CD4-positive, alpha-beta T cell treated with Interleukin-4 for 1 hour (primary cell): ENCODE results near the gene MARS1.

ENCODE experiments used
- DNase-seq, 2 donors: peaks; one replicate each; pipeline ENCODE4 v3.0.0-alpha.2; 2020 to 2022

The MARS1 gene

DNA sequence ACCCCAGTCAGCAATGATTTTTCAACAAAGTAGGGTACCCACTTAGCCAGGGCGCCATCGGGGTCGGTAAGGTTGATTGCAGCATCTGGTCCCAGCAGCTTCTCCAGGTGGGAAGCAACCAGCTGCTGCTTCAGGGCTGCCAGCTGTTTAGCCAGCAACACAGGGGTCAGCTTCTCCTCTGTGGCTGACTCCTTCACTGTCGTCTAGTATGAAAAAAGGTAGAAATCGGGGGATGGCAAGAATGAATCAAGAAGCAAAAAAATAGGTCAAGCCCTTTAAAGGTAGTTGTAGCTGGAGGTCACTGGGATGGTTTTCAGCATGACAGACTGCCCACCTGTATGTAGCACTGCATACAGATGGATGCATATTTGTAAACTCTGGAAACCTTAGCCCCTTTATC lies 46.4 kb downstream of the MARS1 start:
- no peak for DNase-seq

DNA sequence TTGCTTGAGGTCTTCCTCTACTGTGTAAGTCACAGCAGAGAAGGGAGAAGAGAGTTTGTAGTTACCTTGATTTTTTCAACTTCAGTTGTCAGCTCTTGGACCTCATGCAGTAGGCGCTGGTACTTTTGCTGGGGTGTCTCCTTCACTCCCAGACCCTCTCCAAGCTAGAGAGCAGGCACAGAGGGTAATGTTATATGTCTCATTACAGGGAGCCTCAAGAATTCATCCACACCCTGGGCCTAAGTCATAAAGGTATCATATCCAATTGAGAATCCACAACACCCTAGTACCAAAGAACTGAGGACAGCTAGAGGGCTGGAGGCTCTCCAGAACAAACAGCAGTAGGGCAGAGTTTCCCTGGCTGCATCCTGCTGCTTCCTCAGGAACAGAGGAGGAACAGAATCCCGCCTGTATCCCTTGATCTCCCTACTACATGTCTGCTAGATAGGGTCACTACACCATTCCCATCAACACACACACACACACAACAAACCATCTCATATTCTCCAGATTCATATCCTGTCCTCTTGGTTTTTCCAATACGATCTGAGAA lies 47.2 kb downstream of the MARS1 start:
- no peak for DNase-seq

DNA sequence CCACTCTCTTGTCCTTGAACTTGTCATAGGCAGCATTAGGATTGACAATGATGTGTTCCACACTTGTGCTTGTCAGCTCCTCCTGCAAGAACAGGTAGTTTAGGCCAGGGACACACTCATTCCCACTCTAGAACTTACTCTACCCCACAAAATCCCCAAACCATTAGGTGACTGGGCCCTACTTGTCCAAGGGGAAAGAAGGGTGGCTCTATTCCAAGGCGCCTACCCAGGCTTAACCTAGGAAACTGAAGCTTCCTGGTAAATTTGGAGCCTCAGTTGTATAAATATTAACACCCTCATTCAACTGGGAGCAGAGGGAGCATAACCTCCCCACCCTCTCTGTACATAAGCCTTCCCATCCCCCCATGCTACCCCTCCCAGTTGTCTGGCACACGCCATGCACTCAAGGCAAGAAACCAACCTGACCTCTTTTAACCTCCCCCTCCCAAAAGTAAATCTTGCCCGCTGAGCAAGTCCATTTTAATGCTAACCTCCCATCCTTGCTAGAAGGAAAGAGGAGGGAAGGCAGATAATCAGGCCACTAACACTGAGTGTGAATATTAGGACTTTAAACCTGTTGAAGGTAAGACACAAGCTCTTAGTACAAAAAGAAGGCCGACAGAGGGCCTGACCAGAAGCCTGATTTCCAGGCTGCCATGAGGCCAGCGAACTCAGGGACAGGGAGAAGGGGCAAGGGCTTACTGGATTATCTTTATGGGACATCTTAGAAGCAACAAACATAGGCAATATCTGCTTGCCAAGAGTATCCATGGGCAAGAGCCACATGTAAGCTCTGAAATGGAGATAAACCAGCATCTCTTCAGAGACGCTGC lies 48.1 kb downstream of the MARS1 start:
- no peak for DNase-seq

DNA sequence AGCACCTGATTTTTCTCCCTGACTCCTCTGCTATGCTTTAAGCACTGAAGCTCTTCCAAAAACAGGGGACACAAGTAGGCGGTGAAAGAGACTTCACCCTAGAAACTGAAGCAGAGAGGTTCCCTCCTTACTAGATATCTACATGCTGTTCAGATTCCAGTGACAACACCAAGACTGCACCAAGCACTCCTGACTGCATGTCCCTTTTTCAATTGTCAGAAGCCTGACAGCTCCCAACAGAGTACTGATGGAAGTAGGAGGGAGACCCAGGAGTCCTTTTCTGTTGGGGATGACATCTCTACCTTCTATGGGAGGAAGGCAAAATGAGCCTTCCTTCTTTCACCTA lies 48.7 kb downstream of the MARS1 start:
- no peak for DNase-seq

DNA sequence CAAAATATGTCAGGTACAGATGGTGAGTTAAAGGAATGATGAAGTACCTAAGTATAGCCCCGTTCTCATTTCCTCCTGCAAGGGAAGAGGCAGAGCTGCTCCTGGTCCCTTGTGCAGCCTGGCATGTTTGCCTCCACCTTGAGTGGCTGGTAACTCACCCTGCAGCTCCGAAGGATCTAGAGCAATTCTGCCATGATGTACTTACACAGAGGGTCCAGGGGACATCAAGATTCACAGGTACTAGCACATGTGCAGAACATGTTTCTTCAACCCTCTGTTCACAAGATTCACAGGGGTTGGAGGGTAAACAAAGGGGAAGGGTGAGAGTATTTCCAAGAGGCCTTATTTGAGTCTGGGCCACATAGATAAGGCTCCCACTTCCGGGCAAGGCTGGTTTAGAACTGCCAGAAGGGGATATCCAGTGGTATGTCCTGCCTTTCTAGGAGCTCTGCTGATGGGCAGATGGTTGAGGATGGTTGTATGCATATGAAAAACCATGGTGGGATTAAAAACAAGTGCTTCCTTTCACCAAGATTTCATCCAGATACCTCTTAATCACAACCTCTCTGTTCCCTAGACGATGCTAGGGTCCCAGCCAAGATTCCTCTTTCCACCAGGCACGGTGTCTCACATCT lies 51.4 kb downstream of the MARS1 start:
- no peak for DNase-seq

DNA sequence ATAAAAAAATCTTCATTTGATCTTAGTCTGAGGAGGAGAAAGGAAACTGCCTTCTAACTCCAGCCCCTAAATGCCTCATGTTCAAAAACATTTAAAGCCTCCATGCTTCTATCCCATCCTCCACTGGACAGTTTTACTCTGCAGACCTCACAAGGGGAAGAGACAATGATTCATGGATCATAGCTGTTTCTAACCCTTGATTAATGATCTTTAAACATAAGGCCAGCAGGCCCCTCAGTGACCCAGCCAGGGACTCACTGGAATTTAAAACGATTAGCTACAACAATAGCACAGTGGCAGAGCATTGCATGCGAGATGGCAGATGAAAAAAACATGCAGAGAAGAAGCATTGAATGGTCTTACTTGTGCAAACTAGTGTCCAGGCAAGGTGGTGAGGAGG lies 53.1 kb downstream of the MARS1 start:
- DNase-seq, result no peak

DNA sequence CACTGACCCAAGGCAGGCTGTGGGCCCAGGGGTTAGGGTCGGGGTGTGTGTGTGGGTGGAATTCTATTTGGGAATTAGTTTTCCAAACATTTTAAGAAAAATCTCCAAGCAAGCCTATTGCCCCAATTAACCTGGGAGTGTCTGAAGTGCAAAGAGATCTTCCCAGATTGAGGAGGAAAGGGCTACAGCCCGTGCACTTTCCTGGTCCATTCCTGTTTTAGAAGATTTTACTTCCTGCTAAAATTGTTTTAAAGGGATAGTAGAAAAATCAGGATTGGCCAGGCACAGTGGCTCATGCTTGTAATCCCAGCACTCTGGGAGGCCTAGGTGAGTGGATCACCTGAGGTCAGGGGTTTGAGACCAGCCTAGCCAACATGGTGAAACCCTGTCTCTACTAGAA lies 53.8 kb downstream of the MARS1 start:
- no peak for DNase-seq

DNA sequence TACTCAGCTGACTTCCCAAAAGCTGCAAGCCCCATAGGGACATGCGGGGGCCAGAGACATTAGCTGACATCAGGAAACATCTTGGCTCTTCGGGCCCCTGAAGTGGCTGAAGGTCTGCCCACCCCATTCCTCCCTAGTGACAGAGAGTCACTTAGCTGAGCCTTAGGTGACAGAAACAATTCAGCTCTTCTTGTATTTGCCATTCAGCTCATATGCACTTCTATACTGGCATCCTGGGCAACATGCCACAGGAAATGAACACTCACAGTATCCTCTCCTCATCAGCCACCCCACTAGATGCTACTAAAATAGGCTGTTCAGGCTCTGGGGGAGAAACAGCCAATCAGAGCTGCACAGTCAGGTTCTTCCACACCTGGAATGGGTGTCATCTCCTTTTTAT lies 55.7 kb downstream of the MARS1 start:
- no peak for DNase-seq

DNA sequence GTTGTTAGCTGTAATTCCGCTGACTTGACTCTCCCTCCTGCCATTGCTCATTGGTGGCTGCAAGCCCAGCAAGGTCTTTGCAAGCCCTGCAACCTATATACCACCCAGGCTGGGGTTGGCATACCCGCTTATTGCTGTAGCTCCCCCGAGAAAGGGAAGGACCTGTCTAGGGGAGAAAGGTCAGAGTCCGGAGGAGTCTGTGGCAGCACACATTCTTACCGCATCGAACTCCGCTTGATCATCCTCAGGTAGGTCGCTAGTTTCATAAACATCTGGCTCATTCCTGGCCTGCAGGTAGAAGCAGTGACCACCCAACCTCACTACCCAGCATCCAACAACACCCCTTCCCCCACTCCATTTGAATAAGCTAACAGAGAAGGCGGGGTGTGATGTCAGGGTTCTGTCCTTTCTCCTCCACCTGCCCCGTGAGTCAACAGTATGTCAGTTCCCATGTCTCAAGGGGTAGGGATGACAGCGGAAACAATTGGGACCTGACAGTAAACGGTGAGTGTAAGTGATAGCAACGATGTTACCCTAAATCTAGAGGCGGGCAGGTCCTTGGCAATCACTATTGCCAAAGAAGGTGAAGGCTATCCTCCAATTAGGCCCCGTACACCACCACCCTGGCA lies 58.1 kb downstream of the MARS1 start:
- DNase-seq, result no peak

DNA sequence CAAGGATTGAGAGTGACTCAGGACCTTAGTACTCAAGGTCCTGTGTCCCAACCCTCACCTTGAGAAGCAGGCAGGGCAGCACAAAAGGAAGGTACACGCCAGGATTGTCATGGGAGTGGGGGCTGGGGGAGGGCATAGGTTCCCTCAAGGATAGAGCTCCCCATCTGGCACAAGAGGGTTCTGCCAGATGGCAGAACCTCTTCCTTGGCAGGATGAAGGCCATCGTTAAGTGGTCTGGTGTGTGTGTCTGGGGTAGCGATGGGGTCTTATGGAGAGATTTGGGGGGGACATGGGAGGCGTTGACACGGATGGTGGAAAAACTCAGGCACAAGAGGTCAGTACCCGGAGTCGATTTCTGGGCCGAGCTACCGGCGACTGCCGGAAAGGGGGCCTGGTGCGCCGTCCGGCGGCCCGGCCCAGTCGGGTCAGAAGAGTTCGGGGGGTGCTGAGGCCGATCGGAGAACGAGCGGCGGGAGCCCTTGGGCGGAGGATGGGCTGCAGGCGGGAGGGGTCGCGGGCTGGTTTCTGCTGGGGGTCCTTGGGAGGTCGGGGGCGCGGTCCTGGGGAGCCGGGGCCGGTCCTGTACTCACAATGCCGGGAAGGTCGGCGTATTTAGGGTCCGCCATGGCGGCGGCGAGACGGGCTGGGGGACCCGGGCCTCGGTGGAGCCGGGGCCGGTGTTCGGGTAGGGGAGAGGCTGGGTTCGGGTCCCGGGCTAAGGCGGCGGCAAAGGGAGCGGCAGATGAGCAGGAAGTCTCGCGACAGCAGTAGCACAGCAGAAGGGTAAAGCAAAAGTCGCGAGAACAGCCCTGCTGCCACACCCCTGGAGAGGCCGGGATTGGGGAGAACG lies 58.8 kb downstream of the MARS1 start, which contains the start of gene DCTN2:
Gene DCTN2, minus strand, starts transcription at position 755 of the 850 bp plus-strand sequence. Its CDS starts 129 bp downstream, at position 626.
- DNase-seq, result peak; percentile 97

DNA sequence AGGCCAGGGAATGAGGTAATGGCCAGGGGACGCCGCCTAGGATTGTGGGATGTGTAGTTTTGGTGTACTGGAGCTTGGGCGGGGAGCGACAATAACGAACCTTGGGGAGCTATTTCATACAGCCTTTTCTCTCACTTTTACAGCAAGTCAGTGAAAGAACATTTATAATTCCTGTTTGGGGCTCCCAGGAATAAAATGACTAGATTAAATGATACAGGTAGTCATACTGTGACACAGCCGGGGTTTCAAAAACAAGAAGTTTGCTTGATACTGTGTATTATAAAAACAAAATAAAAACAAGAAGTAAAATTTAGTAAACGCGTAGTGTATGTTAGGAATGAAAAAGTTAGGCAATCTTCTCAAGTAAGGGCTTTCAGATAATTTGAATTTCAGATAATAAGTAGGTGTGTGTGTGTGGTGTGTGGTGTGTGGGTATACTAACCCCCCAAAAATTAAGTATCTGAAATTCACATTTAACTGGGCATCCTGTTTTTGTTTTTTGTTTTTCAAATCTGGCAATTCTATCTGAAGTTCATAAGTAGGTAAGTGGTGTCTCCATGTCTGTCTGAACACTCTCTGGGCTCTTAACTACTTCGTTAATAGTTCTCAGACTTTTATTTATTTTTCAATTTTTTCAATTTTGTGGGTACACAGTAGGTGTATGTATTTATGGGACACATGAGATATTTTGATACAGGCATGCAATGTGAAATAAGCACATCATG lies 59.6 kb downstream of the MARS1 start:
- no peak for DNase-seq

DNA sequence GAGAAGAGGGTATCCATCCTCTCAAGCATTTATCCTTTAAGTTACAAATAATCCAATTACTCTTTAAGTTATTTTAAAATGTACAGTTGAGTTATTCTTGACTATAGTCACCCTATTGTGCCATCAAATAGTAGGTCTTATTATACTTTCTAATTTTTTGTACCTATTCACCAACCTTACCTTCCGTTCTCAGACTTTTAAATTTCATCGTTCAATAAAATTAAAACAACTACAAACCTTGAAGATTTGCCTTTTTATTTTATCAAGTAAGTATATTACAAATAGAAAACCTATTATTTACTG lies 60.1 kb downstream of the MARS1 start:
- DNase-seq, result no peak

DNA sequence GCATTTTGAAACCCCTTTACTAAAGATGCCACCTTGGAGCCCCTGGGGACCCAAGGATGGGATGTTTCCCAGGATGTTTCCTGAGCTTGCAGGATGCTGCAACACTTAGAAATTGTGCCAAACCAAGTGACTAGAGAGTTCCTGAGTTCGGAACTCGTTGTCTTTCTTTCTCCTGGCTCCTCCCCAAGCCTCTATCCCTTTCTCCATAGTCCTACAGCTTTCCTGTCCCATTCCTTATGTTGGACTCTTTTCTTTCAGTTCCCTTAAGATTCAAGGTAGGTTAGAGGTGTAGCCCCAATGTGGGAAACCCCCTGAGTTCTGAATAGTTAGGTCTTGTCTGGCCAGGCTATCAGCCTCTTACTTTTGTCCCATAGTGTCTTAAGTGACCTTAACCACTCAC lies 60.6 kb downstream of the MARS1 start:
- DNase-seq, result no peak

DNA sequence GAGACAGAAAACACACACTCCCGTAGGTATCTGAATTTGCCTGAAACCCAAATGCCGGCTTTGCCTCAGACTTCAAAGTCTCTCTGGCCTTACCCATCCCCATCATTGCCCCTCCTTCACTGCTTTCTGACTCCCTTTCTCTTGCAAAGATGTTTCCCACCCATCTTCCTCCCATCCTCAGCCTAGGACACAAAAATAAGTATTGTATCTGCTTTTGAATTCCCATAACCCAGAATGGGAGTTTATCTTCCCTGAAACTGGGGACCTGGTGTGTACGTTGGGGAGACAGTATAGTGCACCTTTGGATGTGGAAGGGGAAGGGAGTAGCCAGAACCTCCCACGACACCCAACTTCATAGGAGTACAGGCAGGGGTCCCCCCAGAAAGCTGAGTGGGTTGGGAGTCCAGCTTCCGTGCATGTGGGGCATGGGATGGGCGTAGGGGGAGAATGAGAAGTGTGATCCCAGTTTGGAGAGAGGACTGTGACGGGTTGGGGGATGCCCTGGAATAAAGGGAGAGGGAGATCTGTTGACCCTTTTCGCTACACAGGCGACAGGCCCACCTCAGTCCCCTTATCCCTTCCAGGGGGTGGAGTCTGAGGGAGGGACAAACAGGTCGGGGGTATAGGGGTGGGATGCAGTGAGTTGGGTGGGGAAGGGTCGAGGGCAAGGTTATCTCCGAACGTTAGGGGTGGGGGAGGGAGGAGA lies 61.5 kb downstream of the MARS1 start:
- DNase-seq, result no peak

DNA sequence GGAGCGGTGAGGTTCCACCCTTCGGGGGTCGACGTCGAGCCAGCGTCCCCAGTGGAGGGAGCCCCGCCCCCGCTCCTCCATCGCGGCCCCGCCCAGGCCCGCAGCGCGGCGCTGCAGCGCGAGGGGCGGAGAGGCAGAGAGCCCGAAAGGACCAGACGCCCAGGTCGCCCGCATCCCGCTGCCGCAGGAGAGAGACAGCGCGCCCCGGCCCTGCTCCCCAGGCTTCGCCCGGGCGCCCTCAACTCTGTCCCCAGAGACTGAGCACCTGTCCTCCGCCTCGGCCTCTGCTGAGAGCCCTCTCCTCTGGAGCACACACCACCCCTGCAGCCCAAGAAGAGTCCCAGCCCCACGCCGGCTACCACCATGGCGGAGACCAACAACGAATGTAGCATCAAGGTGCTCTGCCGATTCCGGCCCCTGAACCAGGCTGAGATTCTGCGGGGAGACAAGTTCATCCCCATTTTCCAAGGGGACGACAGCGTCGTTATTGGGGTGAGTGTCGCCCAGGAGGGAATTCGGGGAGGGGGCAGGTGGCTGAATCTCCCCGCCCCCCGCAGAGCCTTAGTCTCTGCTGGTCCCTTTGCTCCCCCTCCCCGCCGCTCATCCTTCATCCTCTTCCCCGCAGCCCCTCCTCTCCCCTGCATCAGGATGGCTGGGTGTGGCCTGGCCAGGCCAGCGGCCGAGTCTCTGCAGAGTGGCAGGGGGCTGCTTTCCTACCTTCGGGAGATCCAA lies 62.2 kb downstream of the MARS1 start, which contains the start of gene KIF5A:
Gene KIF5A, plus strand, starts transcription at position 136 of the 732 bp plus-strand sequence. Its CDS starts 228 bp downstream, at position 364.
- DNase-seq, result peak; percentile 41 to 56

DNA sequence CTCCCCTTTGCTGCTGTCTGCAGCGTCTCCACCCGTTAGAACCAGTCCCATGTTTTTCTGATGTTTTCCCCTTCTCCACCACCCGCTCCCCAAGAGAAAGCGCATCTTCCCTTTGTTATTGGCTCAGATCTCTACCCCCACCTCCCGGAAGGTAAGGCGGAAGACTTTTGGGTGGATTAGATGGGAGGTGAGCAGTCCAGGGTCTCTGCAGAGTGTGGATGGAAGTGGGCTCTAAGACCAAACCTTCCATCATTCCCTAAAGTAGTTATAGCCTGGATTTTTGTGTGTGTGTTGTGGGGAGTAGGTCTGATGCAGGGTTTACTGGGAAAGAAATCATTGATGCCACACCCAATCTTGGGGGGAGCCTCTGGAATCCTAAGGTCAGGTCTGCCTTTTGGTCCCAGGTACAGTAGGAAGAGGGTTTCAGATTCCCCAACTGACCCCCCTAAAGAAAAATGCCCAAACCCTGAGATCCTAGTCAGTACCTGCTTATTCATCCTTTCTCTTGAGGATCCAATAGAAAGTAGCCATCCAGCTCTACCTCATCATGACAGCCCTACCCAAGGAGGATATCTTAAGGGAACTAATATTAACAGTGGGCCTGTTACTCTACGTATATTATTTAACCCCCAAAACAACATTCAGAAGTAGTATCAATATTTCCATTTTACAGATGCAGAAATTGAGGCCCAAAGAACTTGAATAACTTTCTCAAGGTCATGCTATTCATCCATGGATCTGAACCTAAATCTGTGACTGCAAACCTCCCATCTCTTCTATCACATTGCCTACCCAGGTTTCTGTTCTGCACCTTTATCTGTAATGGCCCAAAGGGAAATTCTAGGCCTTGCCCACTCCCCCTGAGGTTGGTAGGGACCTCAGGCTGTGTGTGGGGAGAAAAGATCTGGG lies 63.0 kb downstream of the MARS1 start:
- DNase-seq, result no peak

DNA sequence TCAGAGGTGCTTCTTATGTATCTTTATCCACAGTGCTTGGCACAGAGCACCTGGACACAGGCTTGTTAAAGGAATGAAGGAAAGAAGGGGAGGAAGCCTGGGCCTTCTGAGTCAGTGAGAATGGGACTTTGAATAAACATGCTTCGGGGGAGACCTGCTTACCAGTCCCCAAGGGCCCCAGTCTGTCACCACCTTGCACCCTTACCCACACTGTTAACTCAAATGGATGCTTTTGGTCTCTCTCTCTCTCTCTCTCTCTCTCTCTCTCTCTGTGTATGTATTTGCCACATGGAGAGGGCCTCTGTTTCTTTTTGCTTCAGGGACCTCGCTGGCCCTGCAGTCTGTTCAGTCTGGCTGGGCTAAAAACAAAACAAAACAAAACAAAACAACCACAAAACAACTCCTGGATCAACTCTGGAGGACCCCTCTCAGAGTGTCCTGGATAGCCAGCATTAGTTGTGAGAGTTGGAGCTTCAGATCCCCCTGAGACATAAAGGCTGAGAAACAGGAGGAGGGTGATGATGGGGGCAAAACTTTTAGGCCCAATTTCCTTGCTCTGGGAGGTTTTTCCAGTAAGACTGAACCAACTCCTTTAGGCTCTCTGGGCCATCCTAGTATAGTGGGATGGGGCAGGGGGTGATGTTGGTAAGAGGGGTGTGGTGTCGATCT lies 63.9 kb downstream of the MARS1 start:
- no peak for DNase-seq

DNA sequence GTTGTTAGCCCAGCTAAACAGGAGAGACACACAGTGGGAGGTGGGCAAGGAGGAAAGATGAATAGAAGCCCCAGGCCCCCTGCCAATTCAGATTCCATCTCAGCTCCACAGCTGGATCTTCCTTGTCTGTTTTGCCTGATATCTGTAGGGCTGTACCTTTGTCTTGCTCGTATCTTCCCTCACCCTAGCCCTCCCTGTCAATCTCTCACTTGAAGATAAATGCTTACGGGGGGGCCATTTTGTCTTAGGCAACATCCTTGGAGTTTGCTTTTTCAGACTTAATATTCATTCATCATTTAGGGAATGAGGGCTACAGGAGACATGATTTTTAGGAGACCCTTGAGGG lies 64.4 kb downstream of the MARS1 start:
- no peak for DNase-seq

DNA sequence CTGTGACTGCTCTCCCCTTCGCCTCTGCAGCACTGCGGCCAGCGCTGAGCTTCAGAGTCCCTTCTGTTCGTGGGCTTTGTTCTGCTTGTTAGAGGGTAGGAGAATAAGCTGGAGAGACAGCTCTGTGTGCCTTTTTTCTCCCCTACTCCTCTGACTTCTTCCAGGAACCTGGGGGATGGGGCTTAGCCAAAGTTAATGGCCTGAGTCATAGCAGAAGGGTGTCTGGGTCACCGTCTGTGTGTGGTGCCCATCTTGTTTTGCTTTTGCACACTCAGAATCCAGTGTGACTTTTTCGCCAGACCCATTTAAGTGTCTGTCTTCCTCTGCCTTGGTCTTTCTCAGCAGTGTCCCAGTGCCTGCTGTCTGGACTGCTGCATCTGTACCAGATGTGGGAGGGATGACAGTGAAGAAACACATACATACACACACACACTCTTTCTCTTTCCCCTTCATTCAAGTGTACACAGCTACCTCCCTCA lies 65.0 kb downstream of the MARS1 start:
- DNase-seq, result no peak
